HepG2 (cell line): ENCODE data around the gene FOSL2. TPM values are rescaled to one million over a fixed set of nuclear protein-coding genes. Genes with fewer than 3 reads are reported as not detected.

ENCODE experiments used
- ATAC-seq: fragments of 200-7000 bp; cut with Tn5 transposase; 3 replicates; pipeline ENCODE4 v1.9.1; 2020; ENCODE audit warnings: mild to moderate bottlenecking, moderate library complexity
- BruUV-seq: library from RNA; stranded (reverse); fragments of 400-500 nt; replicated peaks from 2 replicates; lab custom pipeline; 2021; lab: Mats Ljungman, UMichigan
- CTCF ChIA-PET: fragments of 300-600 bp; formaldehyde crosslinking; extraction: SDS; loops from one replicate; lab custom pipeline; 2021; ENCODE audit warnings: low total read pairs, inconsistent platforms, low intra/inter-chr PET ratio; lab: Yijun Ruan, JAX
- POLR2A ChIA-PET: fragments of 350-600 bp; sonication (Branson Sonifier 250); formaldehyde crosslinking; loops from one replicate; lab custom pipeline; 2020; ENCODE audit warnings: antibody characterized with exemption, inconsistent platforms; lab: Yijun Ruan, JAX
- DNase-seq: peaks from one replicate; pipeline ENCODE4 v3.0.0-alpha.2; 2015; ENCODE audit warnings: low spot score
- FAIRE-seq: peaks from 3 replicates; lab custom pipeline; 2011; peaks lifted over from hg19 to GRCh38; lab: Jason Lieb, UNC
- H2AFZ ChIP-seq: one replicate; pipeline ENCODE4 v1.6.1; 2011; ENCODE audit warnings: low read length, inconsistent platforms
- H3K27ac ChIP-seq: fragments of 300-600 bp; 3 replicates; pipeline ENCODE4 v1.8.0; 2011; ENCODE audit warnings: mixed run types, mild to moderate bottlenecking, mixed read lengths, low read length, inconsistent platforms; ENCODE audit not compliant: insufficient read depth; ENCODE audit errors: extremely low read length
- H3K27me3 ChIP-seq, 2 experiments: fragments of 200-600 bp in 1 of 2; 2 replicates in 1 of 2; 3 replicates in 1 of 2; pipeline versions ENCODE4 v1.6.0 to v1.8.0; 2011; ENCODE audit warnings: low read length in 2 of 2, mild to moderate bottlenecking in 2 of 2, moderate library complexity in 2 of 2, inconsistent platforms in 1 of 2; ENCODE audit not compliant: insufficient read depth in 2 of 2, control insufficient read depth in 1 of 2
- H3K36me3 ChIP-seq, 2 experiments: fragments of 200-600 bp in 1 of 2; replicated peaks in 1 of 2; 2 replicates in 1 of 2; 3 replicates in 1 of 2; pipeline versions ENCODE4 v1.5.1 to v1.8.0; 2011; ENCODE audit warnings: low read length in 2 of 2, inconsistent platforms in 1 of 2; ENCODE audit not compliant: insufficient read depth in 2 of 2, control insufficient read depth in 1 of 2
- H3K4me1 ChIP-seq: 2 replicates; pipeline ENCODE4 v1.5.1; 2012; ENCODE audit warnings: low read length, inconsistent platforms; ENCODE audit not compliant: insufficient read depth
- H3K4me2 ChIP-seq: 2 replicates; pipeline ENCODE4 v1.6.0; 2011; ENCODE audit warnings: low read depth, low read length, inconsistent platforms
- H3K4me3 ChIP-seq, 3 experiments: fragments of 200-600 bp in 1 of 3; sonication (generic), shearing (Covaris generic) in 1 of 3; replicated peaks in 1 of 3; 2 replicates each; pipeline ENCODE4 v1.5.1; 2011 to 2016; ENCODE audit warnings: low read length in 3 of 3, inconsistent platforms in 2 of 3, low read depth in 2 of 3, mild to moderate bottlenecking in 2 of 3, control low read depth in 1 of 3, mixed read lengths in 1 of 3; ENCODE audit not compliant: insufficient read depth in 1 of 3
- H3K79me2 ChIP-seq: one replicate; pipeline ENCODE4 v1.6.1; 2011; ENCODE audit warnings: low read length, inconsistent platforms; ENCODE audit not compliant: insufficient read depth
- H3K9ac ChIP-seq: 2 replicates; pipeline ENCODE4 v1.6.0; 2011; ENCODE audit warnings: mild to moderate bottlenecking, low read depth, low read length, inconsistent platforms; ENCODE audit not compliant: insufficient read depth
- H3K9me3 ChIP-seq: 2 replicates; pipeline ENCODE4 v1.5.1; 2012; ENCODE audit warnings: mild to moderate bottlenecking, low read length
- H4K20me1 ChIP-seq: 2 replicates; pipeline ENCODE4 v1.6.0; 2011; ENCODE audit warnings: inconsistent platforms, mild to moderate bottlenecking, low read length, moderate library complexity; ENCODE audit not compliant: insufficient read depth
- FOXK2 ChIP-seq: fragments of 450-650 bp; IDR thresholded peaks from 2 replicates; pipeline ENCODE4 v1.6.1; 2016
- HNRNPK ChIP-seq: fragments of 200-400 bp; formaldehyde crosslinking; IDR thresholded peaks from 2 replicates; pipeline ENCODE4 v1.6.1; 2018; ENCODE audit warnings: low read length, low read depth, moderate library complexity, mild to moderate bottlenecking; ENCODE audit not compliant: poor library complexity, severe bottlenecking
- SMAD9 ChIP-seq: sonication (generic); formaldehyde crosslinking; IDR thresholded peaks from 2 replicates; pipeline ENCODE4 v1.5.1; 2020; ENCODE audit warnings: mild to moderate bottlenecking, missing genetic modification reagents
- TBX3 ChIP-seq: fragments of 450-650 bp; IDR thresholded peaks from 2 replicates; pipeline ENCODE4 v1.6.1; 2017; ENCODE audit warnings: antibody characterized with exemption, mild to moderate bottlenecking, inconsistent platforms, borderline replicate concordance
- ZBTB21 ChIP-seq: sonication (generic); formaldehyde crosslinking; IDR thresholded peaks from 2 replicates; pipeline ENCODE4 v1.4.0; 2020; ENCODE audit warnings: missing genetic modification reagents
- WGBS: methylation state at CpG from one replicate; pipeline ENCODE4 v1.1.6; 2017; ENCODE audit warnings: low lambda C conversion rate; 5-methylcytosine and 5-hydroxymethylcytosine counted together
- in situ Hi-C: cut with HindIII; loops from 2 replicates; pipeline ENCODE4 v1.10.0; 2017; ENCODE audit warnings: low pct_unique_long_range_greater_than_20kb; ENCODE audit not compliant: extremely low pct_ligation_motif_present
- intact Hi-C: fragments of 100-400 bp; cut with micrococcal nuclease; formaldehyde crosslinking; loops from one replicate; pipeline ENCODE4 v1.10.0; 2022; ENCODE audit not compliant: unreplicated experiment
- polyA plus RNA-seq, 8 experiments: library from polyadenylated mRNA; depleted of rRNA in 3 of 8; stranded (reverse) in 7 of 8; unstranded in 1 of 8; fragments of >200 nt; fragmentation: Illumina TruSeq in 4 of 8; extraction: Trizol in 4 of 8; gene quantifications; 2 replicates each; pipeline versions ENCODE4 v1.2.1 to v1.2.3, GENCODE V29; 2011 to 2016; ENCODE audit warnings: low read depth in 4 of 8, missing spikeins in 1 of 8, mixed read lengths in 1 of 8; ENCODE audit not compliant: insufficient read depth in 1 of 8
- total RNA-seq, 5 experiments: library from RNA; depleted of rRNA; stranded (reverse); fragments of >200 nt; fragmentation: Illumina TruSeq; extraction: Trizol; gene quantifications; 2 replicates each; pipeline ENCODE4 v1.2.3, GENCODE V29; 2016; ENCODE audit warnings: low read depth in 1 of 5
- TF ChIP-seq, protein P1 (sequence below): sonication (generic); formaldehyde crosslinking; IDR thresholded peaks from 2 replicates; pipeline ENCODE4 v1.8.1; 2023; ENCODE audit warnings: mild to moderate bottlenecking, missing genetic modification reagents
- TF ChIP-seq, protein P2 (sequence below): sonication (generic); formaldehyde crosslinking; IDR thresholded peaks from 2 replicates; pipeline ENCODE4 v1.5.1; 2020; ENCODE audit warnings: mild to moderate bottlenecking, missing genetic modification reagents, moderate library complexity

The FOSL2 gene
- total and polyA plus RNA-seq, 2 of the 13 experiments (the other 11 are each of a cell fraction or from before 2014, with no cell fraction given), result 3.4 to 18.1 TPM

DNA sequence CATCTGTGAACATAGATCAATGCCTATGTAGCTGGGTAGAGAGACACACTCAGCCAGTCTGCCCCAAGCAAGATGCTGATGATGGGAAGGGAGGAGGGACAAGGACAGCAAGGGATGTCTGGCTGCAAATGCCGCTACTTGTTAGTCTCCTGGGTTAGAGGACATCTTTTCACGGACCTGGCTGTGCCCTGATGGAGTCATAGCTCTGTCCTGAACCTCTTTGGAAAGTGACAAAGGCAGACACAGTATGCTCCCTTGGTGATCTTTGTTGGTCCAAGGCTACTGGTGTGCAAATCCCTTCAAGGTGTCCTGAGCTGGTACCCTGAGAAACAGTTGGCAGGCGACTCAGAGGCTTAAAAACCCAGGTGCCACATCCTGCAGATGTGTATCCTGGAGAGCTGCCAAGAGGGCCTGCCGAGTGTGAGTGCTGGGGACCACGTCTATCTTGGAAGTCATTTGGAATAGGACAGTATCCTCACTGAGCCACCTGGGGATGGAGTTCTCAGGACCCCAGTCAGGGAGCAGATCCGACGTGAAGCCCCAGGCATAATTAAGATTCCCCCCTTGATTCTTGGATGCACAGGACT lies 10.8 kb downstream of the FOSL2 start (continued):
- TF ChIP-seq HNRNPK (no peak), ZBTB21 (no peak), SMAD9 (no peak), FOXK2 (no peak)
- TF ChIP-seq, protein P1, sequence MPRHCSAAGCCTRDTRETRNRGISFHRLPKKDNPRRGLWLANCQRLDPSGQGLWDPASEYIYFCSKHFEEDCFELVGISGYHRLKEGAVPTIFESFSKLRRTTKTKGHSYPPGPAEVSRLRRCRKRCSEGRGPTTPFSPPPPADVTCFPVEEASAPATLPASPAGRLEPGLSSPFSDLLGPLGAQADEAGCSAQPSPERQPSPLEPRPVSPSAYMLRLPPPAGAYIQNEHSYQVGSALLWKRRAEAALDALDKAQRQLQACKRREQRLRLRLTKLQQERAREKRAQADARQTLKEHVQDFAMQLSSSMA, result no peak

DNA sequence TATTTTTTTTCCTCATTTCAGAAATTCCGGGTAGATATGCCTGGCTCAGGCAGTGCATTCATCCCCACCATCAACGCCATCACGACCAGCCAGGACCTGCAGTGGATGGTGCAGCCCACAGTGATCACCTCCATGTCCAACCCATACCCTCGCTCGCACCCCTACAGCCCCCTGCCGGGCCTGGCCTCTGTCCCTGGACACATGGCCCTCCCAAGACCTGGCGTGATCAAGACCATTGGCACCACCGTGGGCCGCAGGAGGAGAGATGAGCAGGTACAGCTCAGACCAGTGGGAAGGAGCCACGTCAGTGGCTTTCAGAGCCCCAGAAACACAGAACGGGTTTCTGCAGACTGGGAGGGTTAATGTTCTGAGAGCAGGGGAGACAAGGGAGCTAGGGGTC lies 11.4 kb downstream of the FOSL2 start:
- 94% methylated on average over 11 of the region's 11 CpGs for WGBS
- H3K9me3 ChIP-seq, result no peaks in the 10 kb centered on the region
- ATAC-seq, result no peak
- POLR2A ChIA-PET, result interaction anchor here (0.7 kb wide), 1 partner anchor 12 kb away, joined by 3 read pairs; the partner anchor contains the start of gene FOSL2
- peaks cover 85% of the 10 kb centered on the region for H4K20me1 ChIP-seq
- H3K9ac ChIP-seq, result no peak overlapping the region
- no peak for TF ChIP-seq TBX3
- TF ChIP-seq, protein P2, sequence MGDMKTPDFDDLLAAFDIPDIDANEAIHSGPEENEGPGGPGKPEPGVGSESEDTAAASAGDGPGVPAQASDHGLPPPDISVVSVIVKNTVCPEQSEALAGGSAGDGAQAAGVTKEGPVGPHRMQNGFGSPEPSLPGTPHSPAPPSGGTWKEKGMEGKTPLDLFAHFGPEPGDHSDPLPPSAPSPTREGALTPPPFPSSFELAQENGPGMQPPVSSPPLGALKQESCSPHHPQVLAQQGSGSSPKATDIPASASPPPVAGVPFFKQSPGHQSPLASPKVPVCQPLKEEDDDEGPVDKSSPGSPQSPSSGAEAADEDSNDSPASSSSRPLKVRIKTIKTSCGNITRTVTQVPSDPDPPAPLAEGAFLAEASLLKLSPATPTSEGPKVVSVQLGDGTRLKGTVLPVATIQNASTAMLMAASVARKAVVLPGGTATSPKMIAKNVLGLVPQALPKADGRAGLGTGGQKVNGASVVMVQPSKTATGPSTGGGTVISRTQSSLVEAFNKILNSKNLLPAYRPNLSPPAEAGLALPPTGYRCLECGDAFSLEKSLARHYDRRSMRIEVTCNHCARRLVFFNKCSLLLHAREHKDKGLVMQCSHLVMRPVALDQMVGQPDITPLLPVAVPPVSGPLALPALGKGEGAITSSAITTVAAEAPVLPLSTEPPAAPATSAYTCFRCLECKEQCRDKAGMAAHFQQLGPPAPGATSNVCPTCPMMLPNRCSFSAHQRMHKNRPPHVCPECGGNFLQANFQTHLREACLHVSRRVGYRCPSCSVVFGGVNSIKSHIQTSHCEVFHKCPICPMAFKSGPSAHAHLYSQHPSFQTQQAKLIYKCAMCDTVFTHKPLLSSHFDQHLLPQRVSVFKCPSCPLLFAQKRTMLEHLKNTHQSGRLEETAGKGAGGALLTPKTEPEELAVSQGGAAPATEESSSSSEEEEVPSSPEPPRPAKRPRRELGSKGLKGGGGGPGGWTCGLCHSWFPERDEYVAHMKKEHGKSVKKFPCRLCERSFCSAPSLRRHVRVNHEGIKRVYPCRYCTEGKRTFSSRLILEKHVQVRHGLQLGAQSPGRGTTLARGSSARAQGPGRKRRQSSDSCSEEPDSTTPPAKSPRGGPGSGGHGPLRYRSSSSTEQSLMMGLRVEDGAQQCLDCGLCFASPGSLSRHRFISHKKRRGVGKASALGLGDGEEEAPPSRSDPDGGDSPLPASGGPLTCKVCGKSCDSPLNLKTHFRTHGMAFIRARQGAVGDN (CRISPR knock-in tag), result peak; percentile 37
- TF ChIP-seq, all 625 proteins: peak for 1
- intact Hi-C loops, result no loop called here
- CTCF ChIA-PET, result no interaction called here
- H2AFZ ChIP-seq, result no peak overlapping the region
- H3K4me2 ChIP-seq, result no peak overlapping the region
- no peak overlapping the region for H3K27ac ChIP-seq
- peaks cover 60% of the 10 kb centered on the region for H3K4me1 ChIP-seq
- no peaks in the 10 kb centered on the region for H3K27me3 ChIP-seq
- in situ Hi-C loops, result loop anchor here (10.0 kb wide), 1 partner anchor 519 kb away; no protein-coding TSS in a partner anchor
- BruUV-seq, result no TSS peak
- no peak overlapping the region for H3K4me3 ChIP-seq
- no peak for DNase-seq
- H3K36me3 ChIP-seq, result peaks cover 53 to 70% of the 10 kb centered on the region in 2 experiments
- FAIRE-seq, result no peak
- H3K79me2 ChIP-seq, result peaks cover 35% of the 10 kb centered on the region
